HUDEP-2 (cell line): ENCODE results near the gene SCYGR5.
"Not testable (repeated sequence)": the region's sequence is repeated elsewhere in the genome, so short reads cannot be mapped to it uniquely, and the experiment has no call there.

ENCODE experiments used
- DNase-seq, 76 experiments: peaks; one replicate each; lab custom pipeline; 2025; ENCODE audit not compliant: unreplicated experiment in 76 of 76; lab: John Stamatoyannopoulos, UW

SCYGR5 gene

DNA sequence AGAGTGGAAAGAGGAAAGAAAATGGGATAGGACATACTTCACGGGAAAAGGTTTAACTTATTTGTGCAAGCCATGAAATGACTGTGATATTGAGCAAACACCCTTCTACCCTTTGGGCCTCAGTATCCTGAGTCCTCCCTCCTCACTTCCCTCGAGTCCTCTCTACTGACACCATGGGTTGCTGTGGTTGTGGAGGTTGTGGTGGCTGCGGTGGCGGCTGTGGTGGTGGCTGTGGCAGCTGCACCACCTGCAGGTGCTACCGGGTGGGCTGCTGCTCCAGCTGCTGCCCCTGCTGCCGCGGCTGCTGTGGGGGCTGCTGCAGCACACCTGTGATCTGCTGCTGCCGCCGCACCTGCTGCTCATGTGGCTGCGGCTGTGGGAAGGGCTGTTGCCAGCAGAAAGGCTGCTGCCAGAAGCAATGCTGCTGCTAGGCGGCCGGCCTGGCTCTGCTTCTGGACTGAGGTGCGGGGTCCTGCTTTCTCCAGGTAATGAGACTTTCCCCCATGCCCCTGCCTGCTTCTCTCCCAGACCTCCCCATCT lies at the start of gene SCYGR5:
Gene SCYGR5, plus strand, starts transcription at position 174 of the 540 bp plus-strand sequence. Its CDS starts 0 bp downstream, at position 174.
- not testable (repeated sequence) for DNase-seq

- no peak for DNase-seq
These were observed 49.0 kb upstream of the SCYGR5 start, which contains the start of gene SCYGR4 for GRCh38 chr2:227617316-227618230. TSS of gene SCYGR4 (plus strand) at chr2:227617498. CDS start at chr2:227617498, 0 bp downstream.

DNA sequence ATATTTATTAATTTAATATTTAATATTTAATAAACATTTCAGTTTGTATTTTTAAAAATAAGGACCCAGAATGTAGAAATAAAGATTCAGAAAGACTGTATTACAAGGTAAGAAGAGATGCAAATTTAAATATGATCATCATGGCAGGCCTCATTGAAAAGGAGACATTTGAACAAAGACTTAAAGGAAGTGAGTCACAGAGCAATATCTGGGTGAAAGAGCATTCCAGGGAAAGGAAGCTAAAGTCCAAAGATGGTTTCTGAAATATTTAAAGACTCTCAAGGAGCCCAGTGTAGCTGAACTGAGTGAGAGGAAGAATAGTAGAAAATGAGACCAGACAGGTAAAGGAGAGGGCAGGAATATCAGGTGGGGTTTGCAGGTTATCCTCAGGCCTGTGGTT lies 43.4 kb upstream of the SCYGR5 start:
- no peak for DNase-seq

DNA sequence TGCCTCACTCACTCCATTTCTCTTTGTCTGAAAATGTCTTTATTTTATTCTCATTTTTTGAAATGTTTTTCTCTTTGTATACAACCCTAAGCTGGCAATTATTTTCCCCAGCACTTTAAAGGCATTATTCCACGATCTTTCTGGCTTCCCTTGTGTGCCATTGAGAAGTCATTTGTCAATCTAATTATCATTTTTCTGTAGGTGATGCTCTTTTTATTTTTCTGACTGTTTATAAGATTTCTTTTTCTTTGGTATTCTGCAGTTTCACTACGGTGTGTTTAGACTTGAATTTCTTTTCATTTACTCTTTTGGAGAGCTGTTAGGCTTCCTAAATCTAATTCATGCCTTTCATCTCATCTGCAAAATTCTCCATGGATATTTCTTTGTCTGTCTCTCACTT lies 41.2 kb upstream of the SCYGR5 start:
- no peak for DNase-seq

DNA sequence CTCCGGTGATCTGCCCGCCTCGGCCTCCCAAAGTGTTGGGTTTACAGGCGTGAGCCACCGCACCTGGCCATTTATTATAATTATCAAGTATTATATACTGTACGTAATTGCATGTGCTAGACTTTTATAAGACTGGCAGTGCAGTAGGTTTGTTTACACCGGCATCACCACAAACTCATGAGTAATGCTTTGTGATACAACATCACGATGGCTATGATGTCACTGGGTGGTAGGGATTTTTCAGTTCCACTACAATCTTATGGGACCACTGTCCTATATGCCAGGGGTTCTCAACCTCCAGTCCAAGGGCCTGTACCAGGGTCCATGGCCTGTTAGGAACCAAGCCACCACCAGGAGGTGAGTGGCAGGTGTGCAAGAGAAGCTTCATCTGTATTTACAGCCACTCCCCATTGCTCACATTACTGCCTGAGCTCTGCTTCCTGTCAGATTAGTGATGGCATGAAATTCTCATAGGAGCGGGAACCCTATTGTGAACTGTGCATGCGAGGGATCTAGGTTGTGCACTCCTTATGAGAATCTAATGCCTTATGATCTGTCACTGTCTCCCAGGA lies 39.9 kb upstream of the SCYGR5 start:
- no peak for DNase-seq

- DNase-seq: no peak
These were observed 38.8 kb upstream of the SCYGR5 start for GRCh38 chr2:227627769-227628168.

DNA sequence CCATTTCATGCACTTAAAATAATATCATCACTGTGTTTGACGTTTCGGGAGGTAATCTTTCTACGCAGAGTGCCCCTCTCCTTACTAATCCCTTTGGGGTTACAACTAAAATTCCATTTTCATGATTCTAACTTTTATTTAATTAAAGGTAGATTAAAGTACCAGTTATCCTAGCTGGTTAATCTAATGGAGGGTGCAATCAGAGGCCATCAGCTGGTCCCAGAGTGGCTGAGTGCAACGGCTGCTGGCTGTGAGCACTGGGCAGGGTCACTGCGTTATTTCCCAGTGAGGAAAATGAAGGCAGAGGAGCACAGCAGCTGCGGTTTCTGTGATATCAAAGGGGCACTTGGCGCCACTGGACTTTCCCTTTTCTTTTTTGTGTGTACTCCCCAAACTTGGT lies 37.2 kb upstream of the SCYGR5 start:
- DNase-seq: no peak

DNA sequence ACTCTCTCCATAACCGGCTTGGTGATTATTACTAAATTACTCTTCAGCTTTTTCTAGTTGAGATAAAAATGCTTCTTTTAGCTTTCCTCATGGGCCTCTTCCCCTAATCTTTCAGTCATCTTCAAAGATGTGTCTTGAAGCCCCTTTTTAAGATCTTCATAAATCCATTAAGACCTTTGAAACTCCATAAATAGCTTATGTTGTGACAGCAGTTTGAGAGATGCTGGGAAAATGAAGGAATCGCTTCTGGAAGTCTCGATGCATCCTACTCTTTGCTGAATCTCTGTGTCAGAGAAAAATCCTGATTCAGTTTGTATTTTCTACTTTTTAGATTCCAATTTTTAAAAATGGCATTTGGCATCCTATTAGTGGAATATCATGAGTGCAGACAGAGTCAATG lies 36.3 kb upstream of the SCYGR5 start:
- no peak for DNase-seq

DNA sequence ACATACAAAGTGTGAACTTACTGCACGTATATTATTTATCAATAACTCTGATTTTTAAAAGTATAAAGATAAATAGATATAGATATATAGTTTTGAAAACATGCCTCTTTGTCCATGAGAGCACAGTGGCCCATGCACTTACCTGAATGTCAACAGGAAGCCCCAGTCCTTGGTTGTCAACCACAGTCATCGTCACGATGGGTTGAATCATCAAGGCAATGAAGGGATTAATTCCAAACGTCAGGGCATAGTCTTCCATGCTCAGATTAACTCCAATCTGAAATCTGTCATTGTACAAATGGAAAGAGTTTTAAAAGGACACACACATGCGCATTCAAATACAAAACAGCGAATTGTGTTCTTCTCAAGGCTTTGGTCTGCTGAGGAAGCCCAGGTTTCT lies 33.8 kb upstream of the SCYGR5 start:
- no peak for DNase-seq

- no peak for DNase-seq
These were observed 32.4 kb upstream of the SCYGR5 start for GRCh38 chr2:227634201-227634600.

GRCh38 chr2:227642656-227643055 lies 23.9 kb upstream of the SCYGR5 start:
- DNase-seq: no peak

- DNase-seq: no peak
These were observed 22.5 kb upstream of the SCYGR5 start for GRCh38 chr2:227643990-227644551.

GRCh38 chr2:227653419-227653818 lies 13.2 kb upstream of the SCYGR5 start:
- no peak for DNase-seq

- no peak for DNase-seq
These were observed 12.2 kb upstream of the SCYGR5 start for GRCh38 chr2:227654426-227654825.

GRCh38 chr2:227655454-227655853 lies 11.2 kb upstream of the SCYGR5 start:
- DNase-seq: no peak

GRCh38 chr2:227657199-227657845 lies 9.3 kb upstream of the SCYGR5 start:
- DNase-seq: no peak

GRCh38 chr2:227661025-227661649 lies 5.5 kb upstream of the SCYGR5 start:
- DNase-seq: no peak

- no peak for DNase-seq
These were observed 4.8 kb upstream of the SCYGR5 start for GRCh38 chr2:227661827-227662226.

GRCh38 chr2:227665189-227665940 lies 1.2 kb upstream of the SCYGR5 start:
- DNase-seq: no peak
